IMR-90 (cell line): Measurements from ENCODE around the gene EXOC3L4.

Experiments used
- CTCF ChIP-seq: conservative IDR thresholded peaks from 2 replicates; pipeline ENCODE4 v1.5.1; 2012; ENCODE audit warnings: mild to moderate bottlenecking, low read depth, low read length, improper control_type of control experiment
- NFE2L2 ChIP-seq: fragments of 150-350 bp; IDR thresholded peaks from 2 replicates; pipeline ENCODE4 v1.6.1; 2016; ENCODE audit warnings: low read depth, mild to moderate bottlenecking, low read length
- SMC3 ChIP-seq: fragments of 150-350 bp; IDR thresholded peaks from 2 replicates; pipeline ENCODE4 v1.6.1; 2016; ENCODE audit warnings: low read depth, mild to moderate bottlenecking, antibody characterized with exemption, low read length, moderate library complexity
- TF ChIP-seq, protein P1 (sequence below): fragments of 150-350 bp; IDR thresholded peaks from 2 replicates; pipeline ENCODE4 v1.6.1; 2017; ENCODE audit warnings: mild to moderate bottlenecking, antibody characterized with exemption, low read length, low read depth

DNA sequence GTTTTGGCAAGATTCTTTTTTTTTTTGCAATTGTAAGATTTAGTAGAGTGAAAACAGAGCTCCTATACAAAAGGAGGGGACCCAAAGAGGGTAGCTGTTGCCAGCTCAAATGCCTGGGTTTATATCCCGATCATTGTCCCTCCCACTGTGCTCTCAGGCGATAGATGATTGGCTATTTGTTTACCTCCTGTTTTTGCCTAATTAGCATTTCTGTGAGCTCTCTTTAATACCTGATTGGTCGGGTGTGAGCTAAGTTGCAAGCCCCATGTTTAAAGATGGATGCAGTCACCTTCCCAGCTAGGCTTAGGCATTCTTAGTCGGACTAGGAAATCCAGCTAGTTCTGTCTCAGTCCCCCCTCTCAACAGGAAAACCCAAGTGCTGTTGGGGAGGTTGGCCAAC is 1.9 kb downstream of the EXOC3L4 start:
- TF ChIP-seq NFE2L2 (no peak), CTCF (no peak), SMC3 (no peak)
- TF ChIP-seq, protein P1, sequence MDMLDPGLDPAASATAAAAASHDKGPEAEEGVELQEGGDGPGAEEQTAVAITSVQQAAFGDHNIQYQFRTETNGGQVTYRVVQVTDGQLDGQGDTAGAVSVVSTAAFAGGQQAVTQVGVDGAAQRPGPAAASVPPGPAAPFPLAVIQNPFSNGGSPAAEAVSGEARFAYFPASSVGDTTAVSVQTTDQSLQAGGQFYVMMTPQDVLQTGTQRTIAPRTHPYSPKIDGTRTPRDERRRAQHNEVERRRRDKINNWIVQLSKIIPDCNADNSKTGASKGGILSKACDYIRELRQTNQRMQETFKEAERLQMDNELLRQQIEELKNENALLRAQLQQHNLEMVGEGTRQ = no peak
